Body of pancreas (tissue), 4 donors: ENCODE results near the gene ZNF775. TPM values are rescaled to one million over a fixed set of nuclear protein-coding genes. Genes with fewer than 3 reads are reported as not detected.

ENCODE experiments used
- ATAC-seq: fragments of 150-250 bp; one replicate; pipeline ENCODE4 v1.9.1; 2016
- DNase-seq, 4 donors: peaks; one replicate each; pipeline ENCODE4 v3.0.0-alpha.2; 2019
- H3K27ac ChIP-seq, 4 donors: fragments of 200-600 bp; sonication (generic); 1 replicate in 3 of 4; 2 replicates in 1 of 4; pipeline versions ENCODE4 v1.5.1 to v1.6.1; 2016 to 2019; ENCODE audit warnings: mild to moderate bottlenecking in 1 of 4, mixed read lengths in 1 of 4, moderate library complexity in 1 of 4
- H3K27me3 ChIP-seq, 2 donors: fragments of 200-600 bp; sonication (generic); one replicate each; pipeline ENCODE4 v1.6.0; 2016; ENCODE audit warnings: mild to moderate bottlenecking in 1 of 2
- H3K36me3 ChIP-seq, 2 donors: fragments of 200-600 bp; sonication (generic); replicated peaks in 1 of 2; 2 replicates each; pipeline ENCODE4 v1.5.1; 2016; ENCODE audit warnings: low read depth in 2 of 2; ENCODE audit not compliant: insufficient read depth in 1 of 2
- H3K4me1 ChIP-seq: fragments of 200-600 bp; sonication (generic); one replicate; pipeline ENCODE4 v1.6.0; 2016
- H3K4me3 ChIP-seq, 2 donors: fragments of 200-600 bp; sonication (generic); 1 replicate in 1 of 2; 2 replicates in 1 of 2; pipeline ENCODE4 v1.5.1; 2016 to 2019
- H3K9me3 ChIP-seq, 3 donors: fragments of 200-600 bp; sonication (generic); 1 replicate in 2 of 3; 2 replicates in 1 of 3; pipeline ENCODE4 v1.5.1; 2016
- CTCF ChIP-seq, 7 experiments: fragments of 450-650 bp in 4 of 7; fragments of 200-600 bp in 3 of 7; sonication (generic) in 3 of 7; IDR thresholded peaks; one replicate each; pipeline ENCODE4 v1.5.1; 2016 to 2019; ENCODE audit warnings: antibody characterized with exemption in 7 of 7
- POLR2A ChIP-seq, 3 donors: fragments of 450-650 bp; IDR thresholded peaks; one replicate each; pipeline ENCODE4 v1.6.1; 2016; ENCODE audit warnings: antibody characterized with exemption in 3 of 3, mild to moderate bottlenecking in 2 of 3
- WGBS, 2 donors: methylation state at CpG; one replicate each; pipeline ENCODE4 v1.1.5; 2017; 5-methylcytosine and 5-hydroxymethylcytosine counted together
- intact Hi-C: fragments of 100-400 bp; cut with DNase I; formaldehyde crosslinking; loops from one replicate; pipeline ENCODE4 v1.15.1; 2023
- total RNA-seq, 2 donors: library from RNA; depleted of rRNA; stranded (reverse); fragments of >200 nt; gene quantifications; one replicate each; pipeline ENCODE4 v1.1.0, GENCODE V29; 2016

Gene ZNF775
- total RNA-seq, 2 donors from 2014 or later = 6.0 to 10.2 TPM

DNA sequence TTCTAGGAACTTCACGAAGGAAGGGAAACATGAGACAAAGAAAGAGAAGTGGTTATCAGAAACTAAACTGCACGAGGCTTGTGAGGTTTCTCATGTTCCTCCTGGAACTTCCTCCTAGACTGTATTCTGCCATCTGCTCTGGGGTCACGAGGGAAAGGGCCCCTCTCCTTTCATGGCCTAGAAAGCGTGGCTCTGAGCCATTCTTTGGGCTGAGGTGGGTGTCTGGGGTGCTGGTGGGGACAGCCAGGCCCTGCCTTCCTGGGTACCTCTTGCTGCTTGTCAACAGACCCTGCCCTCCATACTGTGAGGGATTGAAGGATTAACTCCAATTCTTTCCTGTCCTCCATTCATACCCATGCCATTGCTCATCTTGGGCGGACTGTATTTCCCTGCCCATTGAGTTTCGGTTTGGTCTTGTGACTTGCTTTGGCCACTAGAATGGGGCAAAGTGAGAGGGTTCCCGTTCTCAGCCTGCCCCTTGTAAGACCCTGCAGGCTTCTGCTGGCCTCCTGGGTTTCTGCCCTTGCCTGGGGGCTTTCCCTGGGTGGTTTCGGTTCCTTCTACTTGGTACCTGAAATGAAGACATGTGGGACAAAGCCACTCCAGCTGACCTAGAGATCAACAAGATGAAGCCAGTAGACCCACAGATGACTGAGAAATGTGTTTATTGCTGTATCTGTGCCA is 56.4 kb downstream of the ZNF775 start:
- Histone ChIP-seq H3K4me3 (no peak overlapping the region), H3K27me3 (no peaks in the 10 kb centered on the region), H3K36me3 (no peaks in the 10 kb centered on the region), H3K9me3 (no peaks in the 10 kb centered on the region), H3K4me1 (no peaks in the 10 kb centered on the region), H3K27ac (no peak overlapping the region)
- DNase-seq (peak in 1 of 4 donors; percentile 32), ATAC-seq (no peak)
- TF ChIP-seq CTCF (IDR thresholded peaks at IDR 0.05) = no peak
- TF ChIP-seq POLR2A (IDR thresholded peaks at IDR 0.05) = no peak
- WGBS, 2 donors = 55 to 76% methylated on average over 8 of the region's 8 CpGs
- intact Hi-C loops = no loop called here

GRCh38 chr7:150439967-150440366 is 60.8 kb downstream of the ZNF775 start:
- WGBS, 2 donors = 61% methylated on average over 2 of the region's 2 CpGs
- ATAC-seq (no peak), DNase-seq (no peak)
- Histone ChIP-seq H3K9me3 (peaks cover 0 to 8% (median 0%) of the 10 kb centered on the region in 3 donors), H3K4me3 (no peak overlapping the region), H3K27me3 (no peaks in the 10 kb centered on the region), H3K27ac (no peak overlapping the region), H3K36me3 (no peaks in the 10 kb centered on the region), H3K4me1 (no peaks in the 10 kb centered on the region)
- TF ChIP-seq CTCF (IDR thresholded peaks at IDR 0.05) (no peak), POLR2A (IDR thresholded peaks at IDR 0.05) (no peak)
- intact Hi-C loops = no loop called here

- Histone ChIP-seq H3K4me3 (no peak overlapping the region), H3K9me3 (peaks cover 0 to 8% (median 0%) of the 10 kb centered on the region in 3 donors), H3K36me3 (no peaks in the 10 kb centered on the region), H3K27ac (no peak overlapping the region), H3K4me1 (peaks cover 7% of the 10 kb centered on the region), H3K27me3 (no peaks in the 10 kb centered on the region)
- intact Hi-C loops = no loop called here
- TF ChIP-seq CTCF (IDR thresholded peaks at IDR 0.05) (no peak), POLR2A (IDR thresholded peaks at IDR 0.05) (no peak)
- ATAC-seq (no peak), DNase-seq (no peak)
Measured at GRCh38 chr7:150441524-150441923, 62.4 kb downstream of the ZNF775 start.

- WGBS, 2 donors = 93 to 97% methylated on average over 19 to 20 of the region's 20 CpGs
- no peaks in the 10 kb centered on the region for H3K36me3 ChIP-seq
- no peak for TF ChIP-seq POLR2A (IDR thresholded peaks at IDR 0.05)
- DNase-seq (no peak), ATAC-seq (no peak)
- H3K27me3 ChIP-seq = no peaks in the 10 kb centered on the region
- no peak overlapping the region for H3K27ac ChIP-seq
- intact Hi-C loops = no loop called here
- peaks cover 10% of the 10 kb centered on the region for H3K4me1 ChIP-seq
- H3K9me3 ChIP-seq = peaks cover 0 to 8% (median 0%) of the 10 kb centered on the region in 3 donors
- H3K4me3 ChIP-seq = no peak overlapping the region
Measured at GRCh38 chr7:150442811-150443210, 63.7 kb downstream of the ZNF775 start.

DNA sequence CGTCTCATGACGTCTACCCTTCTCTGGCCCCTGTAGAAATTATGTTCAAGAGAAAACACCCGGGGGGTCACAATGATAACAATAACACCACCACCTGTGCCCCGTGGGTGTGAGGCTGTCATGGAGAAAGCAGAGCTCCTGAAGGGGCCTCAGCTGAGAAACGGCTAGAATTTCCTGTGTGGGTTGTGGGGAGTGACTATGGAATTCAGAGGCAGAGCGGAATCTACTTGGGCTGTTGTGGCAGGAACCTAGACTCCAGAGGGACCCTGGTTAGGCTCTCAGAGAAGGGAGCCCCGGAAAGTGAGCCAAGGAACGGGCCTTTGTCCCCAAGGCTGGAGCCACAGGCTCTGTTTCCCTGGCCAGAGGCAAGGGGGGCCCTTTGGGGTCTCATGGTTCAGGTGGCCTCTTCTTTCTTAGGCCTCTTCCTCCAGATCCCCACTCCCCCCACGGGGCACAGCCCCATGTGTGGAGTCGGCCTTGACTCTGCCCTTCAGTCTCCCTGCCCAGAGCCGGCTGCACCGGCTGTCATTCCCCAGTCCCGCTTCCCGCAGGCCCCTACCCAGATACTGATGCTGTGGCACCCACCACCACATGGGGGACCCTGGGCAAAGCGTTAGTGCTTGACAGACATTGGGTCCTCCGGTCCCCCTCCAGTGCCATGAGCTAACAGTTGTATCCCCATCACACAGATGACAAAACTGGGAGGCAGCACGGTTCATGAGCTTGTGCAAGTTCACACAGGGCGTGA is 64.8 kb downstream of the ZNF775 start:
- intact Hi-C loops = no loop called here

More for the DNA sequence above, 64.8 kb downstream of the ZNF775 start:
- peaks cover 13% of the 10 kb centered on the region for H3K4me1 ChIP-seq
- 75 to 83% methylated on average over 14 to 17 of the region's 18 CpGs for WGBS, 2 donors
- H3K27me3 ChIP-seq = no peaks in the 10 kb centered on the region
- H3K36me3 ChIP-seq = no peaks in the 10 kb centered on the region
- H3K9me3 ChIP-seq = peaks cover 0 to 8% (median 0%) of the 10 kb centered on the region in 3 donors
- TF ChIP-seq POLR2A (IDR thresholded peaks at IDR 0.05) = no peak
- no peak for TF ChIP-seq CTCF (IDR thresholded peaks at IDR 0.05)
- H3K4me3 ChIP-seq = no peak overlapping the region
- H3K27ac ChIP-seq = no peak overlapping the region
- DNase-seq (no peak), ATAC-seq (no peak)
